Peyer's patch (tissue), 4 donors: ENCODE measurements around the gene CRCP. TPM values are rescaled to one million over a fixed set of nuclear protein-coding genes. Genes with fewer than 3 reads are reported as not detected.

Experiments
- DNase-seq, 3 donors: peaks; one replicate each; pipeline ENCODE4 v3.0.0-alpha.2; 2017 to 2019
- H3K27ac ChIP-seq, 4 donors: fragments of 200-600 bp; sonication (generic); one replicate each; pipeline ENCODE4 v1.5.1; 2016 to 2019
- H3K27me3 ChIP-seq, 2 donors: fragments of 200-600 bp; sonication (generic); one replicate each; pipeline ENCODE4 v1.5.1; 2019
- H3K36me3 ChIP-seq, 3 donors: fragments of 200-600 bp; sonication (generic); one replicate each; pipeline ENCODE4 v1.5.1; 2016 to 2019
- H3K4me1 ChIP-seq, 4 donors: fragments of 200-600 bp; sonication (generic); one replicate each; pipeline ENCODE4 v1.5.1; 2016 to 2019
- H3K4me3 ChIP-seq, 4 donors: fragments of 200-600 bp; sonication (generic); 1 replicate in 3 of 4; 2 replicates in 1 of 4; pipeline ENCODE4 v1.5.1; 2016 to 2019; ENCODE audit warnings: mild to moderate bottlenecking in 1 of 4
- H3K9me3 ChIP-seq, 4 donors: fragments of 200-600 bp; sonication (generic); one replicate each; pipeline ENCODE4 v1.5.1; 2016 to 2019; ENCODE audit warnings: mild to moderate bottlenecking in 1 of 4
- CTCF ChIP-seq, 6 experiments: fragments of 450-650 bp in 4 of 6; fragments of 200-600 bp in 2 of 6; sonication (generic) in 1 of 6; IDR thresholded peaks; one replicate each; pipeline ENCODE4 v1.5.1; 2017 to 2019; ENCODE audit warnings: antibody characterized with exemption in 6 of 6, mild to moderate bottlenecking in 3 of 6, moderate library complexity in 1 of 6
- POLR2A ChIP-seq, 2 donors: fragments of 450-650 bp; IDR thresholded peaks; one replicate each; pipeline ENCODE4 v1.5.1; 2017; ENCODE audit warnings: antibody characterized with exemption in 2 of 2, mild to moderate bottlenecking in 2 of 2, moderate library complexity in 2 of 2
- total RNA-seq, 4 donors: library from RNA; depleted of rRNA; stranded (reverse); fragments of >200 nt; gene quantifications; one replicate each; pipeline ENCODE4 v1.1.0, GENCODE V29; 2016

The CRCP gene
- total RNA-seq, 4 donors from 2014 or later = 24.7 to 67.7 (median 42.2) TPM

DNA sequence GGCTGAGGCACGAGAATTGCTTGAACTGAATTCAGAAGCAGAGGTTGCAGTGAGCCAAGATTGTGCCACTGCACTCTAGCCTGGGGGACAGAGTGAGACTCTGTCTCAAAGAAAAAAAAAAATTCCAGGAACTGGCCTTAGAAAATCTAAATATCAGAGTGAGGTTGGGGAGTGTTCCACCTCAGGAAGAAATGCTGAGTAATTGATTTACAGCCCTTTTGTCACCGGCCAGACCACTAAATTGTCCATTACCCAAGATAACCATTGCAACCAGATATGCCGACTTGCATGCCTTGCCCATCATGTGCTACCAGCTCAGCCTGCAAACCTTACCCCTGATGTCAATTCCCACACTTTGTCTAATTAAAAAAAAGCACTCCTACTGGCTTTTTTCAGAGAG, 42.4 kb downstream of the CRCP start:
- no peaks in the 10 kb centered on the region for H3K4me1 ChIP-seq
- no peak for DNase-seq
- TF ChIP-seq POLR2A (IDR thresholded peaks at IDR 0.05) (no peak), CTCF (IDR thresholded peaks at IDR 0.05) (no peak)
- no peaks in the 10 kb centered on the region for H3K27me3 ChIP-seq
- H3K4me3 ChIP-seq = no peak overlapping the region
- no peak overlapping the region for H3K27ac ChIP-seq
- H3K9me3 ChIP-seq = no peaks in the 10 kb centered on the region
- H3K36me3 ChIP-seq = peaks cover 0 to 54% (median 0%) of the 10 kb centered on the region in 3 donors

GRCh38 chr7:66162622-66163021, 48.0 kb downstream of the CRCP start:
- H3K4me1 ChIP-seq = no peaks in the 10 kb centered on the region
- H3K4me3 ChIP-seq = no peak overlapping the region
- no peak for DNase-seq
- no peak overlapping the region for H3K27ac ChIP-seq
- H3K27me3 ChIP-seq = no peaks in the 10 kb centered on the region
- H3K36me3 ChIP-seq = peaks cover 0 to 11% (median 0%) of the 10 kb centered on the region in 3 donors
- no peaks in the 10 kb centered on the region for H3K9me3 ChIP-seq
- no peak for TF ChIP-seq POLR2A (IDR thresholded peaks at IDR 0.05)
- TF ChIP-seq CTCF (IDR thresholded peaks at IDR 0.05) = no peak

DNA sequence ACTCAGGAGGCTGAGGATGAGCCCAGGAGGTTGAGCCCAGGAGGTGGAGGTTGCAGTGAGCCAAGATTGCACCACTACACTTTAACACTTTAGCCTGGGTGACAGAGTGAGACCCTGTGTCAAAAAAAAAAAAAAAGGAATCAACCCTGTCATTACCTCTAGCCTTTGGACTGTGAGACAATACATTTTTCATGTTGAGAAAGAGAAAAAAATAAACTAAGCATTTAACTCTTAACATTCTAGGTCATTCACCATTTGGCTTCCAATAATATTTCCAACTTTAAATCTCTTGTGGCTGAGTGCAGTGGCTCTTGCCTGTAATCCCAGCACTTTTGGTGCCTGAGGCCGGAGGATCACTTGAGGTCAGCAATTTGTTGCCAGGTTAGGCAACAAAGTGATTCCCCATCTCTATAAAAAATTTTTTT, 48.6 kb downstream of the CRCP start:
- Histone ChIP-seq H3K4me1 (no peaks in the 10 kb centered on the region), H3K36me3 (peaks cover 0 to 5% (median 0%) of the 10 kb centered on the region in 3 donors), H3K4me3 (no peak overlapping the region), H3K27me3 (no peaks in the 10 kb centered on the region), H3K9me3 (no peaks in the 10 kb centered on the region), H3K27ac (no peak overlapping the region)
- TF ChIP-seq POLR2A (IDR thresholded peaks at IDR 0.05) = no peak
- TF ChIP-seq CTCF (IDR thresholded peaks at IDR 0.05) = no peak
- no peak for DNase-seq

GRCh38 chr7:66164356-66164755, 49.7 kb downstream of the CRCP start:
- no peak overlapping the region for H3K4me3 ChIP-seq
- TF ChIP-seq POLR2A (IDR thresholded peaks at IDR 0.05) (no peak), CTCF (IDR thresholded peaks at IDR 0.05) (no peak)
- H3K27me3 ChIP-seq = no peaks in the 10 kb centered on the region
- H3K9me3 ChIP-seq = no peaks in the 10 kb centered on the region
- H3K4me1 ChIP-seq = no peaks in the 10 kb centered on the region
- no peaks in the 10 kb centered on the region for H3K36me3 ChIP-seq
- DNase-seq = no peak
- H3K27ac ChIP-seq = no peak overlapping the region

DNA sequence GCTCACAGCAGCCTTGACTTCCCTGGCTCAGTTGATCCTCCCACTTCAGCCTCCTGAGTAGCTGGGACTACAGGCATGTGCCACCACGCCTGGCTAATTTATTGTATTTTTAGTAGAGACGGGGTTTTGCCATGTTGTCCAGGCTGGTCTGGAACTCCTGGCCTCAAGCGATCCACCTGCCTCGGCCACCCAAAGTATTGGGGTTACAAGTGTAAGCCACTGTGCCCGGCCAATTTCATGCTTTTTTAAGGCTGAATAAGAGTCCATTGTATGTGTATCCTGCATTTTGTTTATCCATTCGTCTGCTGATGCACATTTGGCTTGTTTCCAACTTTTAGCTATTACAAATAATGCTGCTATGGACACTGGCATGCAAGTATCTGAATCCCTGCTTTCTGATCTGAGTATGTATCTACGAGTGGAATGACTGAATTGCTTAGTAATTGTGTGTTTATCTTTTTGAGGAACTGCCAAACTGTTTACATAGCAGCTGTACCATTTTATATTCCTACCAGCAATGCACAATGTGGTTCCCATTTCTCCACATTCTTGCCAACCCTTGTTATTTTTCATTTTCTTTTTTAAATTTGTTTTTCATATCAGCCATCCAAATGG, 53.2 kb downstream of the CRCP start:
- Histone ChIP-seq H3K36me3 (no peaks in the 10 kb centered on the region), H3K27ac (no peak overlapping the region), H3K4me1 (no peaks in the 10 kb centered on the region), H3K9me3 (no peaks in the 10 kb centered on the region), H3K4me3 (no peak overlapping the region), H3K27me3 (no peaks in the 10 kb centered on the region)
- DNase-seq = no peak
- TF ChIP-seq CTCF (IDR thresholded peaks at IDR 0.05) (no peak), POLR2A (IDR thresholded peaks at IDR 0.05) (no peak)

- Histone ChIP-seq H3K27ac (no peak overlapping the region), H3K36me3 (no peaks in the 10 kb centered on the region), H3K4me1 (no peaks in the 10 kb centered on the region), H3K27me3 (no peaks in the 10 kb centered on the region), H3K4me3 (no peak overlapping the region), H3K9me3 (no peaks in the 10 kb centered on the region)
- TF ChIP-seq POLR2A (IDR thresholded peaks at IDR 0.05) (no peak), CTCF (IDR thresholded peaks at IDR 0.05) (no peak)
- DNase-seq = no peak
Observed at GRCh38 chr7:66169616-66170015, 55.0 kb downstream of the CRCP start.
